ENCODE measurements around the gene IRF2. TPM values are rescaled to one million over a fixed set of nuclear protein-coding genes. Genes with fewer than 3 reads are reported as not detected.

IRF2 gene
- total and polyA plus RNA-seq, 4 donors = 16.4 to 65.8 (median 43.1) TPM

DNA sequence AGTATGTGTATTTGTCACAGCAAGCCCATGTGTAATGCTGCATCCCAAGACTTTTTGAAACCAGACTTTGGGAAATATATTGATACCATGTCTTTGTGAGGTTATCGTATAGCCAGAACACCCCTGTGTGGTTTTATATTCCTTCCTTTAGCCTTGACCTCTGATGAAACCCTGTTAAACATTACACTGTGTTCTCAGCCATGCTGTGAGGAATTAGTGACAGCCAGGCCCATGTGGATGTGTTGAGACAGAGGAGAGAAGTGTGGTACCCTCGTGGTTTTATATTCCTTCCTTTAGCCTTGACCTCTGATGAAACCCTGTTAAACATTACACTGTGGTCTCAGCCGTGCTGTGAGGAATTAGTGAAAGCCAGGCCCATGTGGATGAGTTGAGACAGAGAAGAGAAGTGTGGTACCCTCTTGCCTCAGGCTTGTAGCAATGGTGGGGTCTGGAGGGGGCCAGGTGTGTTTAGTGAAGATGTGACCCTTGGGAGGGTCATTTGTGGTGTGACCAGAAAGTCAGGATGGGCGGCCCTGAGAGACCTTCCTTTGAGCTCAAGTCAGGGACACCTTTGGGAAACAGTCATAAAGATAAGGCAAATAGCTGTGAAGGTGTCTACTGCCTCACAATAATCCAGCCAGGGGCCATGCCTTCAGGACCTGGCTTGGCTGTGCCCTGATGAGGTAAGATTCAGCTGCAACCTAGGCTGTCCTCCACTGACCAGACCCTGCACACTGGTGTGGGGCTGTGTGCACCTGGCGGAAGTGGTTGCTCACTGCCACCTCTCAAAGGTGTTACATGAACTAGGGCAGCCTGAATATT lies 110.0 kb downstream of the IRF2 start:
- 50 to 60% methylated on average over 5 of the region's 5 CpGs for WGBS, 2 donors
- Histone ChIP-seq H3K27ac (ENCODE audit: low read depth in 1 of 2, low read length in 1 of 2) (no peak overlapping the region), H3K9me3 (ENCODE audit: control insufficient read depth in 4 of 4, insufficient read depth in 3 of 4, low read length in 3 of 4) (peaks cover 0 to 2% (median 0%) of the 10 kb centered on the region in 4 donors), H3K9ac (ENCODE audit: insufficient read depth in 1 of 2, low read length in 2 of 2) (no peak overlapping the region), H3K27me3 (ENCODE audit: control insufficient read depth in 3 of 3, insufficient read depth in 3 of 3, low read length in 2 of 3) (no peaks in the 10 kb centered on the region), H3K4me3 (no peak overlapping the region), H3K4me1 (ENCODE audit: control insufficient read depth in 5 of 5, insufficient read depth in 5 of 5, low read length in 5 of 5) (peaks cover 0 to 12% (median 4%) of the 10 kb centered on the region in 5 donors), H3K36me3 (ENCODE audit: control insufficient read depth in 4 of 4, insufficient read depth in 4 of 4, low read length in 4 of 4) (no peaks in the 10 kb centered on the region)
- no peak for TF ChIP-seq CTCF (IDR thresholded peaks at IDR 0.05; ENCODE audit: control extremely low read depth, extremely low read depth)
- ATAC-seq (ENCODE audit: insufficient read depth, low FRiP score) (no peak), DNase-seq (no peak)

DNA sequence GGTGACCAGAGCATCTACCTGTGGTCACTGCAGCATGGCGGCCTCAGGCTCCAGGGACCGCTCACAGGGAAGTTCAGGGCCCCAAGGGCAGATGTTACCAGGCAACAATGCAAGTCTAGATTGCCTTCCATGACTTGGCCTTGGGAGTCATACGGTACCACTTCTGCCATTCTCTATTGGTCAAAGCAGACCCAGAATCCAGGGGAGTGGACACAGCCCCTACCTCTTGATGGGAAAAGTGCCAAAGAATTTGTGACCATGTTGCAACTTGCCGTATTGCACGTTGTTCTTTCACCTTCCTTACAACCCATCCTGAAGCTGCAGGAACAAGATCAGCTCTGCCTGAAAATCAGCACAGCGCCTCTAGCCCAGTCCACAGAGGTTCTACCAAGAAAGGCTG lies 111.1 kb downstream of the IRF2 start:
- TF ChIP-seq CTCF (IDR thresholded peaks at IDR 0.05; ENCODE audit: control extremely low read depth, extremely low read depth) = no peak
- Histone ChIP-seq H3K9ac (ENCODE audit: insufficient read depth in 1 of 2, low read length in 2 of 2) (no peak overlapping the region), H3K27me3 (ENCODE audit: control insufficient read depth in 3 of 3, insufficient read depth in 3 of 3, low read length in 2 of 3) (no peaks in the 10 kb centered on the region), H3K27ac (ENCODE audit: low read depth in 1 of 2, low read length in 1 of 2) (no peak overlapping the region), H3K4me3 (no peak overlapping the region), H3K36me3 (ENCODE audit: control insufficient read depth in 4 of 4, insufficient read depth in 4 of 4, low read length in 4 of 4) (no peaks in the 10 kb centered on the region), H3K9me3 (ENCODE audit: control insufficient read depth in 4 of 4, insufficient read depth in 3 of 4, low read length in 3 of 4) (peaks cover 0 to 2% (median 0%) of the 10 kb centered on the region in 4 donors), H3K4me1 (ENCODE audit: control insufficient read depth in 5 of 5, insufficient read depth in 5 of 5, low read length in 5 of 5) (peaks cover 3 to 20% (median 4%) of the 10 kb centered on the region in 5 donors)
- DNase-seq (no peak), ATAC-seq (ENCODE audit: insufficient read depth, low FRiP score) (no peak)
- WGBS, 2 donors = 88 to 91% methylated on average over 6 of the region's 6 CpGs

DNA sequence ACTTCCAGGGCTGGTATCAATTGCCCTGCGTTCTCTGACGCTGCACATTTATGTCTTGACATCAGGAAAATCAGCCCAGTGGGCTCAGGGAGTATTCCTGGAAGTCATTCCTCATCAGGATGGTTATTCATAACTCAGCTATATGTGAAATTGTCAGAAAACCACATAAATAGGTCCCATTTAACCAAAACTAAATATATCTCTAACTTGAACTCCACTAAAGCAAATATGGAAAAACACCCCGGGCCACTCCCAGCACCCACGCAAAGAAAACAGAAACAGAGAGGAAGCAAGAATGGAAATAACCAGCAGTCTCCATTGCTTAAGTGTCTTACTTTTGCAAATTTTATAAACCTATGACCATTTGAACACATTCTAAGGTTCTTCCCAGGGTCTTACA lies 112.0 kb downstream of the IRF2 start:
- TF ChIP-seq CTCF (IDR thresholded peaks at IDR 0.05; ENCODE audit: control extremely low read depth, extremely low read depth) = no peak
- 72 to 79% methylated on average over 4 of the region's 4 CpGs for WGBS, 2 donors
- Histone ChIP-seq H3K27ac (ENCODE audit: low read depth in 1 of 2, low read length in 1 of 2) (no peak overlapping the region), H3K4me1 (ENCODE audit: control insufficient read depth in 5 of 5, insufficient read depth in 5 of 5, low read length in 5 of 5) (peaks cover 3 to 21% (median 4%) of the 10 kb centered on the region in 5 donors), H3K4me3 (no peak overlapping the region), H3K9ac (ENCODE audit: insufficient read depth in 1 of 2, low read length in 2 of 2) (no peak overlapping the region), H3K36me3 (ENCODE audit: control insufficient read depth in 4 of 4, insufficient read depth in 4 of 4, low read length in 4 of 4) (no peaks in the 10 kb centered on the region), H3K9me3 (ENCODE audit: control insufficient read depth in 4 of 4, insufficient read depth in 3 of 4, low read length in 3 of 4) (peaks cover 0 to 2% (median under 1%) of the 10 kb centered on the region in 4 donors), H3K27me3 (ENCODE audit: control insufficient read depth in 3 of 3, insufficient read depth in 3 of 3, low read length in 2 of 3) (no peaks in the 10 kb centered on the region)
- no peak for DNase-seq
- ATAC-seq (ENCODE audit: insufficient read depth, low FRiP score) = no peak
